SH-SY5Y (cell line): ENCODE results near the gene LCP2.

ENCODE experiments used
- GATA2 ChIP-seq: IDR thresholded peaks from 2 replicates; pipeline ENCODE4 v1.6.1; 2011; ENCODE audit warnings: mild to moderate bottlenecking, low read depth, low read length
- GATA3 ChIP-seq: IDR thresholded peaks from 2 replicates; pipeline ENCODE4 v1.6.1; 2011; ENCODE audit warnings: low read depth, mild to moderate bottlenecking, low read length, moderate library complexity

DNA sequence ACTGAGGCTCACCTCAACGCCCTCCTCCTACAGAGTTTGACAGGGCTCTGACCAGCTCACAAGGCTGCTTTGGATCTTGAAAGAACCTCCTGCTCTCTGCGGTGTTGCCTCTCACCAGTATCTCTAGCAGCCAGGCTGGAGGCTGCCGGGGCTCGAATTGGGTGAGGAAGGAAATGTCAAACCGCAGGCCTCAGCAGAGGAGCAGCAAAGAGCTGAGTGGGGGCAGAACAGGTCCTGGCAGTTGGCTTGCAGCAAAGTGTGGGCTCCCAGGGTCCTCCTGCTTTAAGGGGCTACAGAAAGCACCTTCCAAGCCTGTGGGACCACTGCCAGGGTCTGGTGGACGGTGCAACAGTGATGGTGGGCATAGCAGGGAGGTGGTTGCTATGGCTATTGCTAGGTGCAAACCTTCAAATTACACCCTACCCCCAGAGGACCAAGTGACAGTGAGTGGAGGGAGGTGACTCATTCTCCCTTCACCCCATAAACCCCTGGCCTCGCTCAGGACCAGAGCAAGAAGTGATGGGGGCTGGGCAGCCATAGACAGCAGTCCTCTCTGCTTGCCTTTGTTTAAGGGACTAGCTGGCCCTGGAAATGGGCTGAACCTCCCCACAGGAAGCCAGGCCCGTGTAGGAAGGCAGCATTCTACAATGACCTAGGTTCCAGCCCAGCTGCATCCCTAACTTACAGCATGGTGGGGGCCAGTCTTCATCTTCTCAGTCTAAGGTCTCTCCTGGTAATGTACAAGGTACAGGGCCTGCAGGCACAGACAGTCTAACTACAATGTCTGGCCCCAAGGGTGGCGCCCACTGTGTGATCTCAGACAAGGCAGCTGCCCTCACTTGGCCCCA lies 18.7 kb downstream of the LCP2 start:
- TF ChIP-seq GATA2 (no peak), GATA3 (no peak)
